Measurements from ENCODE around the gene IGSF8.

IGSF8 gene

GRCh38 chr1:160143695-160144094, 45.3 kb upstream of the IGSF8 start:
- no peaks in the 10 kb centered on the region for H3K36me3 ChIP-seq (ENCODE audit: control insufficient read depth, insufficient read depth, low read length)
- no peaks in the 10 kb centered on the region for H3K27me3 ChIP-seq (ENCODE audit: control insufficient read depth, insufficient read depth, low read length)
- H3K4me2 ChIP-seq (ENCODE audit: low read length): no peak overlapping the region
- H3K9me3 ChIP-seq (ENCODE audit: control insufficient read depth, low read length): no peaks in the 10 kb centered on the region
- no peak overlapping the region for H2AFZ ChIP-seq
- no peak overlapping the region for H3K4me3 ChIP-seq (ENCODE audit: low read depth, low read length)
- H3K9ac ChIP-seq: no peak overlapping the region
- TF ChIP-seq CTCF (IDR thresholded peaks at IDR 0.05): no peak
- H3K27ac ChIP-seq: no peak overlapping the region
- no peaks in the 10 kb centered on the region for H3K4me1 ChIP-seq
- H3K79me2 ChIP-seq: no peaks in the 10 kb centered on the region

- Histone ChIP-seq H3K27ac (no peak overlapping the region), H3K79me2 (no peaks in the 10 kb centered on the region)
- no peak for TF ChIP-seq CTCF (IDR thresholded peaks at IDR 0.05)
Observed at GRCh38 chr1:160139840-160140239, 41.4 kb upstream of the IGSF8 start.

GRCh38 chr1:160137216-160137862, 38.9 kb upstream of the IGSF8 start:
- Histone ChIP-seq H2AFZ (no peak overlapping the region), H3K4me3 (ENCODE audit: low read depth, low read length) (no peak overlapping the region), H3K79me2 (no peaks in the 10 kb centered on the region), H3K27ac (no peak overlapping the region), H3K9ac (no peak overlapping the region), H3K27me3 (ENCODE audit: control insufficient read depth, insufficient read depth, low read length) (no peaks in the 10 kb centered on the region), H3K4me2 (ENCODE audit: low read length) (no peak overlapping the region), H3K4me1 (no peaks in the 10 kb centered on the region), H3K9me3 (ENCODE audit: control insufficient read depth, low read length) (no peaks in the 10 kb centered on the region), H3K36me3 (ENCODE audit: control insufficient read depth, insufficient read depth, low read length) (no peaks in the 10 kb centered on the region)
- TF ChIP-seq CTCF (IDR thresholded peaks at IDR 0.05): no peak

More at GRCh38 chr1:160139840-160140239, 41.4 kb upstream of the IGSF8 start:
- no peak overlapping the region for H3K4me2 ChIP-seq (ENCODE audit: low read length)
- H3K9me3 ChIP-seq (ENCODE audit: control insufficient read depth, low read length): no peaks in the 10 kb centered on the region
- H3K9ac ChIP-seq: no peak overlapping the region
- H3K36me3 ChIP-seq (ENCODE audit: control insufficient read depth, insufficient read depth, low read length): no peaks in the 10 kb centered on the region
- no peaks in the 10 kb centered on the region for H3K4me1 ChIP-seq
- no peaks in the 10 kb centered on the region for H3K27me3 ChIP-seq (ENCODE audit: control insufficient read depth, insufficient read depth, low read length)
- H2AFZ ChIP-seq: no peak overlapping the region
- H3K4me3 ChIP-seq (ENCODE audit: low read depth, low read length): no peak overlapping the region

DNA sequence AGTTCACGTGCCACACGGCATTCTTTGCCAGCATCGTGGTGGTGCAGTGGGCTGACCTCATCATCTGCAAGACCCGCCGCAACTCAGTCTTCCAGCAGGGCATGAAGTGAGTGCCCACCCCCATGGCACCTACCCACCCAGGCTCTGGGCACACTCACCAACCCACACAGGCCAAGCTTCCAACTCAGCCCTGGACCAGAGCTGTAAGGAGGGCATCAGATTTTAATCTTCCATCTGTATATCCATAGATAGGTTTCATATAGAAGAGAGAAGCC, 38.4 kb upstream of the IGSF8 start:
- H3K4me2 ChIP-seq (ENCODE audit: low read length): no peak overlapping the region
- no peaks in the 10 kb centered on the region for H3K36me3 ChIP-seq (ENCODE audit: control insufficient read depth, insufficient read depth, low read length)
- no peak overlapping the region for H3K4me3 ChIP-seq (ENCODE audit: low read depth, low read length)
- H3K27ac ChIP-seq: no peak overlapping the region
- H3K9ac ChIP-seq: no peak overlapping the region
- no peaks in the 10 kb centered on the region for H3K27me3 ChIP-seq (ENCODE audit: control insufficient read depth, insufficient read depth, low read length)
- no peaks in the 10 kb centered on the region for H3K4me1 ChIP-seq
- H2AFZ ChIP-seq: no peak overlapping the region
- H3K9me3 ChIP-seq (ENCODE audit: control insufficient read depth, low read length): no peaks in the 10 kb centered on the region
- TF ChIP-seq CTCF (IDR thresholded peaks at IDR 0.05): no peak
- H3K79me2 ChIP-seq: no peaks in the 10 kb centered on the region

DNA sequence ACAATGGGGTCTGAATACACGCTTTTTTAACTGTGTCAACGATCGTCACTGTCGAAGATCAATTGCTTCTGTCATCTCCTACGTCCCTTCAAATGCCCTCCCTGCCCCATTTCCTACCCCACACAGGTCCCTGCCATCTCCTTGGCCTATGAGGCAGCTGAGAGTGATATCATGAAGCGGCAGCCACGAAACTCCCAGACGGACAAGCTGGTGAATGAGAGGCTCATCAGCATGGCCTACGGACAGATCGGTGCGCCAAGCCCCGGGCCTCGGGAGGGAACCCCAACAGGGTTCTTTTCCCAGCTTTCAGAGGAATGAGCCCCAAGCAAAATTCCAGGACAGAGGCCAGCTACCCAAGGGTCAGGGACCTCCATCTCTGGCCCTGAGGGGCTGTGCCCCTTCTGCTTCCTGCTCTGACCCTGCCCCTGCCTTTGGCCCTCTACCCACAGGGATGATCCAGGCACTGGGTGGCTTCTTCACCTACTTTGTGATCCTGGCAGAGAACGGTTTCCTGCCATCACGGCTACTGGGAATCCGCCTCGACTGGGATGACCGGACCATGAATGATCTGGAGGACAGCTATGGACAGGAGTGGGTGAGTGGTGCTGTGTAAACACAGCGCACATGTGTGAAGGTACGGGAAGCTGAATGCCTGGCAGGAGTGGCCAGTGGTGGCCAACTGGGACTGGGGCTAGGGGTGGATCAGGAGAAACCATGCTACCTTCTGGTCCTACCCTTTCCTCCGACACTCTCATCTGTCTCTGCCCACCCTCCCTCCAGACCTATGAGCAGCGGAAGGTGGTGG, 37.9 kb upstream of the IGSF8 start:
- no peak overlapping the region for H2AFZ ChIP-seq
- H3K27ac ChIP-seq: no peak overlapping the region
- H3K4me3 ChIP-seq (ENCODE audit: low read depth, low read length): no peak overlapping the region
- H3K9me3 ChIP-seq (ENCODE audit: control insufficient read depth, low read length): no peaks in the 10 kb centered on the region
- H3K4me1 ChIP-seq: no peaks in the 10 kb centered on the region
- no peak for TF ChIP-seq CTCF (IDR thresholded peaks at IDR 0.05)
- H3K9ac ChIP-seq: no peak overlapping the region
- H3K79me2 ChIP-seq: no peaks in the 10 kb centered on the region
- H3K27me3 ChIP-seq (ENCODE audit: control insufficient read depth, insufficient read depth, low read length): no peaks in the 10 kb centered on the region
- H3K4me2 ChIP-seq (ENCODE audit: low read length): no peak overlapping the region
- no peaks in the 10 kb centered on the region for H3K36me3 ChIP-seq (ENCODE audit: control insufficient read depth, insufficient read depth, low read length)
